Pons (tissue), 1 donor: Measurements from ENCODE around the gene FCGBP.

ENCODE experiments used
- DNase-seq: peaks from one replicate; pipeline ENCODE4 v3.0.0-alpha.2; 2016; ENCODE audit warnings: low spot score

The FCGBP gene

DNA sequence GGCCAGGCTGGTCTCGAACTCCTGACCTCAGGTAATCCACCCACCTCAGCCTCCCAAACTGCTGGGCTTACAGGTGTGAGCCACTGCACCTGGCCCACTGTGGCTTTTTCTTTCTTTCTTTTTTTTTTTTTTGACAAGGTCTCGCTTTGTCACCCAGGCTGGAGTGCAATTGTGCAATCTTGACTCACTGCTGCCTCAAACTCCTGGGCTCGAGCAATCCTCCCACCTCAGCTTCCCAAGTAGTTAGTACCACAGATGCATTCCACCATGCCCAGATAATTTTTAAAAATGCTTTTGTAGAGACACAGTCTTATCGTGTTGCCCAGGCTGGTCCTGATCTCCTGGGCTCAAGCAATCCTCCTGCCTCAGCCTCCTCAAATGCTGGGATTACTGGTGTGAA lies 12.1 kb upstream of the FCGBP start:
- DNase-seq: no peak

DNA sequence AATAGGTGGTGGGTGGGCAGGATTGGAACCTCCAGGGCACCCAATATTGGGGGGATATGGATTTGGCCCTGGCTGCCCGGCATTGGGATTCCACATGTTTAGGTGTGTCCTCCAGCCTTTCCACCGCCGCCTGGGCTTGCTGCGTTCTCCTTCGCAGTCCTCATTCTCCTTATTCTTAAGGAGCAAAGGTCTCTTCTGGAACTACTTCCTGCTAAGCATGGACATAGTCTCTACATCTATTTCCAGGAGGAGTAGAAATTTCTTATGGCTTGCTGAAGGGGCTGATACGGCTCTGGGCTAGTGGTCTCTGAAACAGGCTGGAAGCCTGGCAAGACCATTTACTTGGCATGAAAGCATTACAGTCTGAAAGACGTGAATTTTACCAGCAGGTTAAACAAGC lies 9.2 kb upstream of the FCGBP start:
- DNase-seq: no peak

DNA sequence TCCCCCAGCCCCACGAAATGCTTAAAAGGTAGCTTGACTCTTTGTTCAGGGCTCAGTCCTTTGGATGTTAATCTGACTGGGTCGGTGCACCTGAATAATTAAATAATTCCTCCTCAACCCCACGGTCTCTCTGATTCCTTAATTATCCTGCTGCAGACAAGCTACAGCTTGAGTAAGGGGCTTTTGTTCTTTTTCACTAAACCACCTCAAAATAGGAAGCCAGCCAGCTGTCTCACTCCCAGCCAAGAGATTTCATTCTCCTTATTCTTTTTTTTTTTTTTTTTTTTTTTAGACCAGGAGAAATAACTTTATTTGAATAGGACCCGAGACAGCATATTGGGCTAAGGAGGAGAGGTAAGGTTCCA lies 7.9 kb upstream of the FCGBP start:
- no peak for DNase-seq

DNA sequence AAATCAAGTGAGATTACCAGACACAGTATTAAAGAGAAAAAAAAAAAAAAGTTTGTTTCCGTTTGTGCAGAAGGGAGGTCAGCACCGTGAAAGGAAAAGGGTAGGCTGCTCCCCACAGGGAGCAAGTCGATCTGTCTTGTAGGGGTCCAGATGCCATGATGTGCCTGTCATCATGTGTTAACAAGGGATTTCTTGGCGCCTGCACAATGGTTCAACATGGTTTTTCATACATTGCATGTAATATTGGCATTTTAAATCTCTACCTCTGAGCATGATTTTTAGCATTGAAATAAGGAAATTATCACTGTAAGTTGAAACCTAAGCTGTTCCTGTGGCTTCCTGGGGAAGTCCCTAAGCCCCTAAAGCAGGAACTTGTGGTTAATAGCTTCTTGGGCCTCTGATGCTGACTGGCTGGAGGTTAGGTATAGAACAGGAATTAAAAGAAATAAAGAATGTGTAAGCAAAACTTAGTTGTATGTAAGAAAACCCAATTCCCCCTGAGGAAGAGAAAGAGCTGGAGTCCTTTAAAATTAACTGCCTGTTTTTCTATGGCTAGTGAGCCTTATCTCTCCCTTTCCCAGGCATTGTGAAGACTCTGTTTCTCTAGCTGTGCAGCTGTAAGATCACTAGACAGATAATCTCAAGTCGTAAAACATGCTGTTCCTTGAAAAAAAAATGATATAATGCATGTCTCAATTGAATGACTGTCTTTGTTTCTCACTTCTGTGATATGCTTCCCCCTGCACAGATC lies 7.4 kb upstream of the FCGBP start:
- DNase-seq: peak; percentile 83

DNA sequence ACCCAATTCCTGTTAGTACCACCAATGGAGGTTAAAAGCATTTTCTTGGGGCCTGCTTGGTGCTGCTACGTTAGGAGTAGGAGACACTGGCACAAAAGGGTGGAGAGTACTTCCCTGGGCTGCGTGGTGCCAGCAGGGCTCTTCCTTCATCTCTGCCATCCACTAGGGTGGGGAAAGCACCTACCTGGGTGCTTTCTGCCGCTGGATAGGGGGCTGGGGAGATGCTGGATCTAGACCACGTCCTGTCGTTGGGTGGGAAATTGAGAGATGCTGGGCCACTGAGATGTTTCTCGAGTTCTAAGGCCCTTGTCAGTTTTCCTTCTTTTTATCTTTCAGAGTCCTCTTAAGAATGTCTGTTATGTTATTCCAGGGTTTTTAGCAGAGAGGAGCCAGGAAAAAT lies 6.7 kb upstream of the FCGBP start:
- DNase-seq: no peak

DNA sequence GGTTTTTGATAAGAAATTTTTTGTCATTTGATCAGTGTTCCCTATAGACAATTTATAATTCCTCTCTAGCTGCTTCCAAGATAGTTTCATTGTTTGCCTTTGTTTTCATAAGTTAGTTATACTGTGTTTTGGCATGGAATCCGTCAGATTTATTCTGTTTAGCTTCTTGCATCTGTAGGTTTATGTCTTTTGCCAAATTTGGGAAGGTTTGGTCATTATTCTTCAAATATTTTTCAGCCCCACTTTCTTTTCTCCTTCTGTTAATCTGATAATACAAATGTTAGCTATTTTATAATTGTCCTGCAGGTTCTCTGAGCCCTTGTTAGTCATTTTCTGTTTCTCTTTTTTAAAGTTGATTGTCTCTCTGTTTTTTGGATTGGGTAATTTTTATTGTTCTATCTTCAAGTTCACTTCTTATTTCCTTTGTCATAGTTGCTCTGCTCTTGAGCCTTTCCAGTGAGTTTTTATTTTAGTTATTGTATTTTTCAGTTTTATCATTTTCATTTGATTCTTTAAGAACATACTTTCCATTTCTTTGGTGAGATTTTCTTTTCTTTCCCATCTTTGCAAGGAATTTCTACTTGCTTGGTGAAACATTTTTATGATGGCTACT lies 5.9 kb upstream of the FCGBP start:
- no peak for DNase-seq

DNA sequence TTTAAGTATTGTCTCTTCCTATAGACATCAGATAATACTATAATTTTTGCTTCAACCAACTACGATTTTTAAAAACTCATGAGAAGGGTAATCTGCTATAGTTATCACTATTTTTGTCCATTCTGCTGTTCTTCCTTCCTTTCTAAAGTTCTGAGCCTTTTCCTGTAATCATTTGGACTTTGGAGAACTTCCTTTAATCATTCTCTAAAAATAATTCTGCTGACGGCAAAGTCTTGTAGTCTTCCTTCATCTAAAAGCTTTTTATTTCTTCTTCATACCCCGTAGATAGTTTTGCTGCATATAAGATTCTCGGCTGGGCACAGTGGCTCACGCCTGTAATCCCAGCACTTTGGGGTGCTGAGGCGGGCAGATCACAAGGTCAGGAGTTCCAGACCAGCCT lies 5.1 kb upstream of the FCGBP start:
- DNase-seq: peak; percentile 51

DNA sequence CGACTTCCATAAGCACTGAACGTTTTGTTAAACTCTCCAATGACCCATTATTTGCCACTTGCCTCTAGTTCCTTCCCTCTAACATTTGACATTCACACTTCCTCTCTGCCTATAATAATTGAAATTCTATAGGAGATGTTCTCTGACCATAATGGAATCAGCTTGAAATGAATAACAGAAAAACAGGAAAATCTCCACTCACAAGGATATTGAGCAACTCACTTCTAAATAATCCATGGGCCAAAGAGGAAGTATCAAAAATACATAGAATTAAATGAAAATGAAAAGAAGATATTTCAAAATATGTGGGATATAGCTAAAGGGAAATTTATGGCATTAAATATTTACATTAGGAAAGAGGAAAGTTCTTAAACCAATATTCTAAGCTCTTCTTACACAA lies 3.4 kb upstream of the FCGBP start:
- no peak for DNase-seq

DNA sequence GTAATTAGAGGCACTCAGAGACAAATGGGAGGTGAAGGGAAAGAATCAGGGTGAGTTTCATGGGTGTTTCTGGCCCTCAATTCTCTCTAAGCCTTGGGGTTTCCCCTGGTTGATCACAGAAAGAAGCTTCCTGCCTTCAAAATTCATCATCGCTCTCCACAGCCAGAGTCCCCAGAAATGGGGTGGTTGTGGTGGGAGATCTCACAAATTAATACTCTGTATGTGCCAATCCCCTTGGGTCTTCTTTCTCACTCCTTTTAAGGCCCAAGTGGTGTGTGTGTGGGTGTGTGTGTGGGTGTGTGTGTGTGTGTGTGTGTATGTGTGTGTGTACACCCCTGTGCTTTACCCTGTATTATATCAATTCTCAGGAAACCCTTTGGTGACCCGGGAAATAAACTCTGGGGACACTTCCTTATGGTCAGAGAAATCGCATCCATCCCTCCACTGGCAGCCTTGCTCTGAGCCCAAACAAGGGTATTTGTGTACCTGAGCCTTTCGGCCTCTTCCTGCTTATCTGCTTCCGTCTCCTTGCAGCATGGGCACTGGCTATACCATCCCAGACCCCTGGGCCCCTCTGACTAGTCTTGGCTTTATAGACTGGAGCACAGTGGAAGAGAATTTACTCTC lies 2.8 kb upstream of the FCGBP start:
- DNase-seq: no peak

DNA sequence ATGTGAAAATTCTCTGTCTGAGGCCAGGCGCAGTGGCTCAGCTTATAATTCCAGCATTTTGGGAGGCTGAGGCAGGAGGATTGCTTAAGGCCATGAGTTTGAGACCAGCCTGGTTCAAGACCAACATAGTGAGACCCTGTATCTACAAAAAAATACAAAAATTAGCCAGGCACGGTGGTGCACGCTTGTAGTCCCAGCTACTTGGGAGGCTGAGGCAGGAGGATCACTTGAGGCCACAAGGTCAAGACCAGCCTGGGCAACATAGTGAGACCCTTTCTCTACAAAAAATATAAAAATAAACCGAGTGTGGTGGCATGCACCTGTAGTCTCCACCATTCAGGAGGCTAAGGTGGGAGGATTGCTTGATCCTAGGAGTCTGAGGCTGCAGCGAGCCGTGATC lies 2.2 kb upstream of the FCGBP start:
- no peak for DNase-seq

DNA sequence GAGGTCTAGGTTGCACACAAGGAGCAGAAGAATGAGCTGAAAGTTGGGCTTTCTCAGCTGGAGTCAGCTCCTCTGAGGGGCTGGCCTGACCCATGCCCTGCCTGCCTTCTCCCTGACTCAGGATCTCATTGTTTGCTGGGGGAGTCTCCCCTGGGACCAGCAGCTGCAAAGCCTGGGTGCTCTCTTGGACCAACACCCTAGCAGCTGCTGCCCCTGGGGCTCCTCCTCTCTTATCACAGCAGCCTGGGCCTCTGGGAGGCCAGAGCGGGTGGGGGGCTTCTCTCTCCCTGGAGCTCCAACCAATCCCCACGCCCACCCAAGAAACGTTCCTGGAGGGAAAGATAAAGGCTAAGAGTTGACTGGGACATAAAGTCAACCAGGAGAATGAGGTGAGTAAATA lies 1.6 kb upstream of the FCGBP start:
- DNase-seq: no peak

DNA sequence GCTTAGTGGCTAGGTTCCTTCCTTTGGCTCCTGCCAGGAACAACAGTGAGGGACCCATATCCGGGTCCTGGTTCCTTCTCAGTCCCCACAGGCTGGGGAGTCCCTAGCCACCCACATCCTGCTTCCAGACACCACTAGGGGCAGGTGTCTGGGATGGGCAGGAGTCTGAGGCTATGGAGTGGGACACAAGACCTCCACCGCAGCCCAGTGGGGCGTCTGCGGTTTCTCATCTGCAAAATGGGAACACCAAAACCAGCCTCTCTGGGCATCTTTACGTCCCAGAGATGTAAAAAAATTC lies 879 bp upstream of the FCGBP start:
- no peak for DNase-seq

DNA sequence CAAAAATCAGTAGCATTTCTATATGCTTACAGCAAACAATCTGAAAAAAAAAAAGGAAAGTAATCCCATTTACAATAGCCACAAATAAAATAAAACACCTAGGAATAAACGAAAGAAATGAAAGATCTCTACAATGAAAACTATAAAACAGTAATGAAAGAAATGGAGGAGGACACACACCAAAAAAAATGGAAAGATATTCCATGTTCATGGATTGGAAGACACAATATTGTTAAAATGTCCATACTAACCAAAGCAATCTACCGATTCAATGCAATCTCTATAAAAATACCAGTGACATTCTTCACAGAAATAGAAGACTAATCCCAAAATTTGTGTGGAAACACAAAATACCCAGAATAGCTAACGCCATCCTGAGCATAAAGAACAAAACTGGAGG lies 4.7 kb downstream of the FCGBP start:
- no peak for DNase-seq

DNA sequence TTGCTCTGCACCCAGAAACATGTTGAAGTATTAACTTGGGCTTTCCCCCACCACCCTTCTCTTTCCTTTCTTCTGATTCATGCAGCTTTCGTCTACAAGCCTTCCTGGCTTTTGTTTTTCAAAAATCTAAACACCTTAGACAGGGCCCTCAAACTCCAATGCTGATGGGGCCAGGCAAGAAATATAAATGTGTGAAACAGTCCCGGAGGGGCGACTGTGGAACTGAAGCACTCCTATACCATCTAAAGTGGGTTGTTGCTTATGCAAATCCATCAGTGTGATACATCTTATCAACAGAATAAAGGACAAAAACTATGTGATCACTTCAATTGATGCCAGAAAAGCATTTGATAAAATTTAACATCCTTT lies 6.1 kb downstream of the FCGBP start:
- no peak for DNase-seq

DNA sequence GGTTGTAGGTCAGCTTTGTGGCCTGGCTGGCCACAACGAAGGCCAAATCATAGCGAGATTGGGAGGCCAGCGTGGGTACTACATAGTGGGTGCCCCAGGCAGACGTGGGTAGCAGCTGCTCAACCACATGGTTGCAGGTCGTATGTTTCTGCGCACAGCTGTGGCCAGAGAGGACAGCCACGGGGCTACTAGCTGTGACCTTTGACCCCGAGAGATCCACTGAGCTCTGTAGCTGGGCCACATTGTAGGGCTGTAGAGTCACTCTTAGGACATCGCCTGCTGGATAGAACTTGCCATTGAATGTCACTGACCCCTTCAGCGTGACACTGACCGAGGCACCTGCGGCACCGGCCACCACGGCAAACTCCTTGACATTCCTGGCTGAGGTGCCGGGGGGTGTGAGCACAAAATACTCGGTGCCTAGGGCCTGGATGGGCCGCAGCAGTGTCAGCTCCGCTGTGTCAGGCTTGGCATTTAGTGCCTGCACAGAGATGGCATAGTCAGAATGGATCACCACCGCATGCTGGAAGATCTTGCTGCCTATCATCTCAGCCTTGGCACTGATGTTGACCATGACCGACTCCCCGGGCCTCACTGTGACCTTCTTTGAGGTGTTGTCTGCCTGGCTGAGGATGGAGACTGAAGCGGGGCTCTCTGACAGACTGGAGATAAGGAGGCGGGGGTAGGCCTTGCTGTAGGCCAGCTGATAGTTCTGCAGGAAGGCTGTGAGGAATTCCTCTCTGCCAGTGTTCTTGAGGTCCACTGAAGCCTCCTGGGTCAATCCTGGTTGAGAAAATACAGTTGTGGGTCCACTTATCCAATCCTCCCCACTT lies 6.7 kb downstream of the FCGBP start:
- DNase-seq: no peak

DNA sequence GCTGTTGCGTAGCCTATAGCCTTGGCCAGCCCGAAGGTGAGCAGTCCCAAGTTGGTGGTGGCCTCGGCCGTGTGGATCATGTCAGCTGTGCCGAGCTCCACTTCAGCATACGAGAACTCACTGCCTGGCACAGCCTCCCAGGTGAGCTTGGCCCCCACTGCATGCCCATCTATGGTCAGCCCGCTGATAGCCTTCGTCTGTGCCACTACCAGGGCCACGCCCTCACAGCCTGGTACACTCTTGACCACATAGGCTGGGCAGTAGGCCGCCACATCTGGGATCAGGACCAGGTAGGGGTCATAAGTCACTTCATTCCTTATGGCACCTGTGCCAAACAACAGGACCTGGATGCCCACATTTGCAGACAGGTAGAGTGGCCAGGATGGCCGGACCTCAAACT lies 7.4 kb downstream of the FCGBP start:
- DNase-seq: no peak

DNA sequence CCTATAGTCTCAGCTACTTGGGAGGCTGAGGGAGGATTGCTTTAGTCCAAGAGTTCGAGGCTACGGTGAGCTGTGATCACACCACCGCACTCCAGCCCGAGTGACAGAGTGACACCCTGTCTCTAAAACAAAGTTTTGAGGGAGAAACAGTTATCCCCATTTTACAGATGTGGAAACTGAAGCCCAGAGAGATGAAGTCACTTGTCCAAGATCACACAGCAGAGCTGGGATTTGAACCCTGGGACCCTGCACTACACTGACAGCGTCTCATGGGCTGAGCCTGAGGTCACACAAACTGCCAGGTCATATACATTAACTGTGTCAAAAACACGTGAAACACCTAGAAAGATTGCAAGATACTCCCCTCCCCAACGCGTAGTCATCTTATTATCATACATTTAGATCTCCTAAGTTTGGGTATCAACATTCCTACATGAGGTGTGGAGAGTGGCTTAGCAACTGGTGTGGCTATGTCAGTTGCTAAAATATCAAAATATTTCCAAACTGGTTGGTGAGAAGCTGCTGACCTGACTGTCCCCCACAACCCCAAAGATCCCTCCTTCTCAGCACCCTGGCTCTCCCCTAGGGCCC lies 8.2 kb downstream of the FCGBP start:
- no peak for DNase-seq

DNA sequence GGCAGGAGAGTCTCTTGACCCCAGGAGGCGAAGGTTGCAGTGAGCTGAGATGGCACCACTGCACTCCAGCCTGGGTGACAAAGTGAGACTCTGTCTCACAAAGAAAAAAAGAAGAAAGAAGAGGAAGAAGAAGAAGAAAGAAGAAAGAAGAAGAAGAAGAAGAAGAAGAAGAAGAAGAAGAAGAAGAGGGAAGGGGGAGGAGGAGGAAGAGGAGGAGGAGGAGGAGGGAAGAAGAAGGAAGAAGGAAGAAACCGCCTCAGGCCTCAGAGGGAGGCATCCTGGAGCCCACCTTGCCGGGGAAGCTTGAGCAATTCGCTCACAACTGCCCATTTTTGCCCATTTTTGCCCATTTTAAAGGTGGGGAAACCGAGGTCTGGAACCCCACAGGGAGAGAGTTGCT lies 9.5 kb downstream of the FCGBP start:
- no peak for DNase-seq

DNA sequence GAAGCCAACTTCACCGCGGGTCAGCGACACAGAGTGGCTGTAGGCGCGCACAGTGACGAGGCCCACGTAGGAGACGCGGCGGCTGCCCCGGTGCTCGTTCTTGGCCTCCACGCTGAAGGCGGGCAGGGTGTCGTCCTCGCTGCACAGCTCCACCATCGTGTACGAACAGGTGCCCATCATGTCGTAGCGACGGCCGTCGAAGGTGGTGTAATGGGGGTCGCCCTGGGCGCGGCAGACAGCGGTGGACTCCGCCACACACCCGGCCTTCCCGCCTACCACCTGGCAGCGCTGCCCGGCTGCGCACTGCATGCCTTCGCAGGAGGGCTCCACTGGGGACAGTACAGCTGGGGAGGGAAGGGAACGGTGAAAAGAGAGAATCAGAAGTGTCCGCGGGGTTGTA lies 10.0 kb downstream of the FCGBP start:
- no peak for DNase-seq

DNA sequence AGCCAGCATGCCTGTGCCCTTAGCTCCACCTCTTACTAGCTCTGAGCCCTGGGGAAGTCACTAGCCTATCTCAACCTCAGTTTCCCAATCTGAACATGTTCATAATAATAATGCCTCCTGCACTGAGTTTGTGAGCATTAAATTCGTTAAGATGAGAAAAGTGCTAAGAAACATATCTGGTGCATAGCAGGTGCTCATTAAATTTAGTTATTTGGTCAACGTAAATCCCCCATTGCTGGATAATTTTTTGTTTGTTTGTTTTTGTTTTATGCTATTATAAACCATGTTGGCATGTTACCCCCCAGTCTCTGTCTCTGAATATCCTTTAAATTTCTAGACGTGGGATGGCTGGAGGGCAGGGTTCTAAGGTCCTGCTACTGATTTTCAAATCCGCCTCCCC lies 10.6 kb downstream of the FCGBP start:
- no peak for DNase-seq

DNA sequence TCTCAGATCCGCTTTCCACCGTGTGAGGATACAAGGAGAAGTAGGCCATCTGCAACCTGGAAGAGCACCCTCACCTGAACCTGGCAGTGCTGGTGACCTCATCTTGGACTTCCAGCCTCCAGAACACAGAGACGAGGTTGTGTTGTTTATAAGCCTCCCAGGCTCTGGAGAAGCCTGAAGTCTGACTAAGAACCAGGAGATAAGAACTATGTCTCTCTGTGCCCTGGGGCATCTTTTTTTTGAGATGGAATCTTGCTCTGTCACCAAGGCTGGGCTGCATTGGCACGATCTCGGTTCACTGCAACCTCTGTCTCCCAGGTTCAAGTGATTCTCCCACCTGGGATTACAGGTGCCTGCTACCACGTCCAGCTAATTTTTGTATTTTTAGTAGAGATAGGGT lies 14.5 kb downstream of the FCGBP start:
- DNase-seq: no peak

DNA sequence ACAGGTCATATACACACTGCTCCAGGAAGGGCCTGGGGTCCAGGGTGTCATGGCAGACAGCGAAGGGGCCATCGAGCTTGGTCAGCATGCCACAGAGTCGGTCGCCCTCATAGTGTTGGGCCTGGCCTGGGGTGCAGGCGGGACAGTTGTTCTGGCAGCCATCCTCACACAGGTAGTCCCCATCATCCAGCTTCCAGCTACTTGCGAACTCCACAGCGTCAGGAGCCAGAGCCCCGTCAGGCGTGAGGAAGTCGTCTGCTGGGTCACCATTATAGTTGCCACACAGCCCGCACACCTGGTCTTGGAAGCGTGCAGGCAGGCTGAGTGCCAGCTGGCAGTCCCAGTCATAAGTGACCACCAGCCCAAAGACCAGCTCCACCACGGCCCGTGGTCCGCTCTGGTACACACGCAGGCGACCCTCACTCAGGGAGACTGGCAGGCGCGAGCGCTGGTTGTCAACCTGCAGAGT lies 16.2 kb downstream of the FCGBP start:
- DNase-seq: no peak
